Subcutaneous adipose tissue (tissue), 4 donors: ENCODE data around the gene MRPL49. TPM values are rescaled to one million over a fixed set of nuclear protein-coding genes. Genes with fewer than 3 reads are reported as not detected.

Experiments
- CTCF ChIP-seq: fragments of 450-650 bp; IDR thresholded peaks from one replicate; pipeline ENCODE4 v1.5.1; 2016; ENCODE audit warnings: low read depth, mild to moderate bottlenecking, control low read depth, antibody characterized with exemption, moderate library complexity
- total RNA-seq, 4 donors: library from RNA; depleted of rRNA; stranded (reverse); fragments of >200 nt; gene quantifications; one replicate each; pipeline ENCODE4 v1.1.0, GENCODE V29; 2016

MRPL49 gene
- total RNA-seq, 4 donors from 2014 or later, result 34.1 to 60.8 (median 48.7) TPM

DNA sequence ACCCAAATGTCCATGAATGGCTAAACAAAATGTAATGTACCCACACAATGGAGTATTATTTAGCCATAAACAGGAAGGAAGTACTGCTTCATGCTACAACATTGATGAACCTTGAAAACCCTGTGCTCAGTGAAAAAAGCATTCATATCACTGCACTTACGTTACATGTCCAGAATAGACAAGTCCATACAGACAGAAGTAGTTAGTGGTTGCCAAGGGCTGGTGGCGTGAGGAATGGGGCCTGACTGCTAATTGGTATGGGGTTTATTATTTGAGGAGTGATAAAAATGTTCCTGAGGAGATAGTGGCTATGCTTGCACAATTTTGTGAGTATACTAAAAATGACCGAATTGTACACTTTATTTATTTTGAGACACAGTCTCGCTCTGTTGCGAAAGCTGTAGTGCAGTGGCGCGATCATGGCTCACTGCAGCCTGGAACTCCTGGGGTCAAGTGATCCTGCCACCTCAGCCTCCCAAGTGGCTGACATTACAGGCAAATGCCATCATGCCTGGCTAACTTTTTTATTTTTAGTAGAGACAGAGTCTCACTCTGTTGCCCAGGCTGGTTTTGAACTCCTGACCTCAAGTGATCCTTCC is 19.9 kb downstream of the MRPL49 start:
- TF ChIP-seq CTCF, result no peak

- TF ChIP-seq CTCF, result no peak
Measured at GRCh38 chr11:65147352-65148075, 25.4 kb downstream of the MRPL49 start.

DNA sequence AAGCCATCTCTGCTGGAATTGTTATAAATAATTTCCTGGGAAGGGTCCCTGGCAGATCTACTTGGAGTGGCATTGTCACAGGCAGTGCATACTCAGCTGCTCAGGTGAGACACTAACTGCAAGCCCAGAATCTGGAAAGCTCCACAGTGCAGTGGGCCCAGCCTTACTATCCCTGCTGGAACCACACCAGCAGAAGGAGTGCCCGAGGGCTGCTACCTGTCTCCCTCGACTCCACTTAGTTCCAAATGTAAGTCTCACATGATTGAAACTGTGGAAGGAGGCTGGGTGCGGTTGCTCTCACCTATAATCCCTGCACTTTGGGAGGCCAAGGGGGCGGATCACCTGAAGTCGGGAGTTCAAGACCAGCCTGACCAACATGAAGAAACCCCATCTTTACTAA is 26.5 kb downstream of the MRPL49 start:
- no peak for TF ChIP-seq CTCF

DNA sequence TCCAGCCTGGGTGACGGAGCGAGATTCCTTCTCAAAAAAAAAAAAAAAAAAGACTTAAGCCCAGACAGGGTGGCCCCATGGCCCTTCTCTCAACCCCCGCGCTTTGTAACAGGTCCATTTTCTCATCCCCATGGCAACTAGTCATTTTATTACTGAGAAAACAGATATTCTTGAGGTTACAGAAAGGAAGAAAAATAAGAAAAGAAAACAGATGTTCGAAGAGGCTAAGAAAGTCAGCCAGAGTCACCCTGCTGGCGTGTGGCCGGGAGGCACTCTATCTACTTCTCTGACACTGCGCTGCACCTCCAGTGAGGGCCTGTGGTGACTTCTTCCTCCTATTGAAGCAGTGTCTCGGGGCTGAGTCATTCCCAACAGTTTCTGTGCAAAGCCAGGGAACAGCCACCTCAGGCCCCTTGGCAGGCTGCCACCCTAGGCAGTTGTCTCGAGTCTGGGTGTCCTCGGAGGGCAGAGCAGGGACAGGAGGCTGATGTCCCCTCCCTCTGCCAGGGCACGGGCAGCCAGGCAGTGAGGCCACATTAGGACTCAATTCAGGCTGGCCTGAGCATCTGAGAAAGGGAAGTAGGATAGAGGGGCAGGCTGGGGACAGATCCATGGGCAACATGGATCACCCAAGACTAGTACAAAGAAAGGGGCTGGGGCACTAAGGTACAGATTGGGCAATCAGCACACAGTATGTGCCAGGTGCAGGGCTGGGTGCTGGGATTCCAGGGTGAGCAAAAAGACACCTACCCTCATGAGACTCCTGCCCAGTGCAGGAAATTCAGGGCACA is 28.6 kb downstream of the MRPL49 start:
- no peak for TF ChIP-seq CTCF

DNA sequence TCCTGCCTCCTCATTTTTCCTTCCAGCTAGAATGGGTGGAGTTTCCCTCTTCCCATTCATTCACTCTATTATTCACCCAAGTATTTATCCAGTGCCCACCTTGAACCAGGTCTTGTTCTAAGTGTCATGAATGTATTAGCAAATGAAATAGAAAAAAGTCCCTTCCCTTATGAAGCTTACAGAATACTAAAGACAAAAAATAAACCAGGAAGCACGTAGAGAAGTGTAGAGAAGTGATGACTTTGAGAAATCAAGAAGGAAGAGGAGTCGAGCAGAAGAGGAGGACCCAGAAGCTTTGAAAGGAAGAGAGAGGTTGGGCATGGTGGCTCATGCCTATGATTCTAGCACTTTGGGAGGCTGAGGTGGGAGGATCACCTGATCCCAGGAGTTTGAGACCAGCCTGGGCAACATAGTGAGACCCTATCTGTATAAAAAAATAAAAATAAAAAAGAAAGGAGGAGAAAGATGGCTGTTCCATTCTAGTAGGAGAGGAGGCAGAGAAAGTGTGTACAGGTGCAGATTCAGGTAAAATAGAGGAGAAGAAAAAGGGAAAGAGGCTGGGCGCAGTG is 29.3 kb downstream of the MRPL49 start:
- no peak for TF ChIP-seq CTCF

DNA sequence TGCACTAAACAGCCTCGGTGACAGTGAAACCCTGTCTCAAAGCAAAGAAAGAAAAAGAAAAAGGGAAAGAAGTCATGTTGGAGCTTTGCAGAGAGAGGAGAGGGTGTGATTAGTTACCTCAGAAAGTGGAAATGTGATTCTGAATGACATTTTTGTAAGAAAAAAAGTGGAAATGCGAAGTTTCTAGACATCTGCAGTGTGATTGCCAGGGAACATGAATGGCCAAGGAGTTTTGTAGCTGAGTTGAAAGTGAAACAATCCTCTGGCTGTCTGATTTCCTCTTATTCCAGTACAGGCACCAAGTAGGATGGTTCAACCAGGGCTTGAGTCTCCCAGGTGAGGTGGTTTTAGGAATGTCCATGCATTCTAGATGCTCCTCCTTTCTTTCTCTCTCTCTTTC is 30.0 kb downstream of the MRPL49 start:
- no peak for TF ChIP-seq CTCF

GRCh38 chr11:65156256-65156655 is 34.1 kb downstream of the MRPL49 start:
- no peak for TF ChIP-seq CTCF
